Measurements from ENCODE around the gene NTNG2.

- TF ChIP-seq GATA3 (IDR thresholded peaks at IDR 0.05; ENCODE audit: low read depth, low read length) (no peak), GATA2 (IDR thresholded peaks at IDR 0.05; ENCODE audit: low read depth, low read length) (no peak)
Observed at GRCh38 chr9:132147839-132148238, 14.0 kb upstream of the NTNG2 start.
